Stimulated activated CD4-positive, alpha-beta T cell treated with anti-CD3 and anti-CD28 coated beads, Interleukin-1b, Interleukin-23, amount 100 ng/mL, for 4 hours (primary cell): ENCODE data around the gene TGFB2.
"Not testable (repeated sequence)": the region's sequence is repeated elsewhere in the genome, so short reads cannot be mapped to it uniquely, and the experiment has no call there.

Source experiments
- DNase-seq, 2 donors: peaks; one replicate each; pipeline ENCODE4 v3.0.0-alpha.2; 2020; ENCODE audit warnings: low read depth in 2 of 2

The TGFB2 gene

GRCh38 chr1:218344814-218345672 lies at the start of gene TGFB2:
Gene TGFB2, plus strand, starts transcription at chr1:218345336. Its CDS starts 1,366 bp downstream, at chr1:218346702.
- DNase-seq, result no peak

DNA sequence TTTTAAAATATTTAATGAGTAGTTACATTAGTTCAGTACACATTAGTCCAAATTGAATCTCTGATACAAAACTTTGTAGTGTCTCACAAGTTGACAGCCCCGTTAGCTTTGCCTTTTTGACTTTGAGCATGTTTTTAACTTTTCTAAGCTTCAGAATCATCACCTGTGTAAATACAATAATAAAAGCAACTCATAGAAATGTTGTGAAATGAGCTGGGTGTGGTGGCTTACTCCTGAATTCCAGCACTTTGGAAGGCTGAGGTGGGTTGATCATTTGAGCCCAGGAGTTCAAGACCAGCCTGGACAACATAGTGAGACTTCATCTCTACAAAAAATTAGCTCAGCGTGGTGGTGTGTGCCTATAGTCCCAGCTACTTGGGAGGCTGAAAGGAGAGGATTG lies 49.0 kb upstream of the TGFB2 start:
- DNase-seq, result no peak

- no peak for DNase-seq
Observed at GRCh38 chr1:218297461-218297860, 47.7 kb upstream of the TGFB2 start.

GRCh38 chr1:218297867-218298266 lies 47.3 kb upstream of the TGFB2 start:
- no peak for DNase-seq

DNA sequence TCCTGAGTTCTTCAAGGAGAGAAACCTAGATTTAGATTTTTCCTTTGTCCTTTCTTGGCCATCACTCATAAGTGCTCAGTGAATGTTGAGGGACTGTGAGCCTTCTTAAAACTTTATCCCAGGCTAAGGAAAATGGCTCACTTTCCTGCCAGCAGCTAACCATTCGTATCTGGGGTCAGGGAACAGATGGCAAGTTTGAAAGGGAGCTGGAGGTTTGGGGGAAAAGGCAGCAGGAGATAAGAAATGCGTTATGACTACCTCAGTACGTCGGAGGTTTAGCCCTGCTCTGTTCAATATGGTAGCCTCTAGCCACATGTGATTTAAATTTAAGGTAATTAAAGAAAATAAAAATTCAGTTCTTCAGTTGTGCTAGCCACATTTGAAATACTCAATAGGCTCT lies 46.7 kb upstream of the TGFB2 start:
- DNase-seq, result no peak

GRCh38 chr1:218299416-218299815 lies 45.7 kb upstream of the TGFB2 start:
- DNase-seq, result no peak

- no peak for DNase-seq
Observed at GRCh38 chr1:218301217-218301616, 43.9 kb upstream of the TGFB2 start.

GRCh38 chr1:218302155-218302554 lies 43.0 kb upstream of the TGFB2 start:
- no peak for DNase-seq

DNA sequence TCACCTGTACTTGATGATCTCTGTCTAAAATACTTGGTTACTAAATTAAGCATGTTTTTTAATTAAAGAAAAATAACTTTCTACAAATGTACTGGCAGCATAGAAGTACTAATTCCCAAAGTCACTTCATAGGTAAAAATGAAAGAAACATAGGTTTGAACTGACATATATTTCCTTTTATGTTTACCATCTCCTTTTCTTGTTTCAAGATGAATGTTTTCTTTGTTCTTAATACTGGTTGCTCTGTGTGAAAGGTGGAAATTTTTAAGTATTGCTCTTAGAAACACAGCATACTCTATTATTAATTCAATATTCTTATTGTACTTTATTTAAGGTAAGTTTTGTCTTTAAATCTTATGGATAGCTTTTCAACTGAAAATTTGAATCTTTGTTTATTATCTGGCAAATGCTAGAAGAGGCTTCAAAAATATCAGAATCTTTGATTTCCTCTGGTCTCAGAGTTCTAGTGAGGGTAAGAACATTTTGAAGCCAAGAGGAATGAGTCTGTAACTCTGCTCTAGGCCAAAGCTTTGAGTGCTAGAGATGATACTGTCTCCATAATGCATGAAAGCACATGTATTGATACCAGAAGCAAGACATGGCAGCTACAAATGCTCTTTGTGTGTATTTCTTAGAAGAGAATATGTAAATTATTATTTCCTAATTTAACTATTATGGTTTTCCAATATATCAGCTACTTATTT lies 41.8 kb upstream of the TGFB2 start:
- DNase-seq, result no peak

GRCh38 chr1:218304281-218305039 lies 40.7 kb upstream of the TGFB2 start:
- no peak for DNase-seq

GRCh38 chr1:218305472-218306064 lies 39.6 kb upstream of the TGFB2 start:
- DNase-seq, result no peak

DNA sequence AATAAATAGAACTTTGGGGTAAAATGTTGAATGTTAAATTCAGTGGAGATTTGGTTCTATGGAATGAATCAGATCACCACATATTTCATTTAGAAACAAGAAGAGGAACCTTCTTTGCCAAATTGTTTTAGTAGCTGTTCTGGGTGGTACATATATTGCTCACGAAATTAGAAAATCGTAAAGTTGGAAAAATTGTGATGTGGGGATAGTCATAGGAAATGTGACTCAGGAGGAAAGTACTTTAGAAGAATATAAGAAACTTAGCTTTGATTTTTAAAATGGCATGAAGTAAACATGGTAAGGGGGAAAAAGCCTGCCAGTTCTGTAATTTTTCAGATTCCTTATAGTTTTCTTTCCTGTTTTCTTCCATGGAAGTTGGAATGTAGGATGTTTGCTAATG lies 32.6 kb upstream of the TGFB2 start:
- no peak for DNase-seq

GRCh38 chr1:218314316-218314715 lies 30.8 kb upstream of the TGFB2 start:
- no peak for DNase-seq

- no peak for DNase-seq
Observed at GRCh38 chr1:218315638-218316037, 29.5 kb upstream of the TGFB2 start.

GRCh38 chr1:218317061-218317460 lies 28.1 kb upstream of the TGFB2 start:
- DNase-seq, result no peak

DNA sequence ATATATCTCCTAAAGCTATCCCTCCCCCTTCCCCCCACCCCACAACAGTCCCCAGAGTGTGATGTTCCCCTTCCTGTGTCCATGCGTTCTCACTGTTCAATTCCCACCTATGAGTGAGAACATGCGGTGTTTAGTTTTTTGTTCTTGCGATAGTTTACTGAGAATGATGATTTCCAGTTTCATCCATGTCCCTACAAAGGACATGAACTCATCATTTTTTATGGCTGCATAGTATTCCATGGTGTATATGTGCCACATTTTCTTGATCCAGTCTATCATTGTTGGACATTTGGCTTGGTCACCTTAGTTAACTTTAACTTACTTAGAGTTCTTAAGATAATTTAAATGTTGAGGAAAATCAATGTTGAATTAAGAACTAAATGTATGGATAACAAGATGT lies 25.0 kb upstream of the TGFB2 start:
- DNase-seq, result not testable (repeated sequence)

DNA sequence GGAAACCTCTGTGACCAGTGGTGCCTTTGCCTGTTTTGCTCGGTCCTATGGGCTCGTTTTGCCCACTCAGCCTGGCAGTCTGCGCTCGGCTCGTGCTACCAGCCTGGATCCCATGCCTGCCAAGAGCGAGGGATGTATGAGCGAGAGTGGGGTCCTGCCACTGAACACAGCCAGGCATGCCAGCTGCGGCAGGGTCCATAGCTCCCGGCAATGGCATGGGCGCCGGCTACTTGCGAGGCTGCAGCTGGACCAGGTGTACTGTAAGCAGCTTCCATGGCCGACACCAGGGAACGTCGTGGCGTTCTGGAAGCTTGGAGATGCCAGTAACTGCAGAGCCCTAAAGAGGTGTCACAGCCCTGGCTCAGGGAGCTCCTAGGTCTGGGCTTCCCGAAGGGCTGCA lies 22.4 kb upstream of the TGFB2 start:
- DNase-seq, result no peak

GRCh38 chr1:218323568-218324225 lies 21.4 kb upstream of the TGFB2 start:
- DNase-seq, result no peak

- no peak for DNase-seq
Observed at GRCh38 chr1:218324226-218324580, 20.9 kb upstream of the TGFB2 start.

- DNase-seq, result no peak
Observed at GRCh38 chr1:218328769-218329168, 16.4 kb upstream of the TGFB2 start.

DNA sequence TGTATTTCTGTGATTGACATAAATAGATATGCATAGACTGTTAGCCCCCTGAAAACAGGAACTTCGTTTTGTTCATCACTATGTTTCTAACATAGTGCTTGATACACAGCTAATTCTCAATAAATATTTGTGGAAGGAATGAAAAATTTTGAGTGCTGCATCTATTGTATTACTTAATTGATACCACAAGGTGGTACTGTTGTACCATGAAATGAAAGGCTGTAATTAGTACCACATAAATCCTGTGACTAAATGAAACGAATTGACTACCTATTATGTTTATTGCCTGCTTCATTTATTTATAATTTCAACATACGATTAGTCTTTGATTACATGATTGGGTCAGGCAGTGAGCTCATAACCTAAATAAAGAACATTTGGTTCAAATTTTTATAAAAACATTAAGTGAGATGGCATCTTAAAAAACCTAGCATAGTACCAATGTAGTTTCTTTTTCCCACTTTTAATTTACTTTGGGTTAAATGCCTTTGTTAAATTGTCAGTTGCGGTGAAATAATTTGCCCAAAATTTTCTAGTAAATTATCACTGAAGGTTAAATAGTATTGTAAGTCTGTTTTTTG lies 15.0 kb upstream of the TGFB2 start:
- DNase-seq, result no peak
